Measurements from ENCODE around the gene RPE65. TPM values are rescaled to one million over a fixed set of nuclear protein-coding genes. Genes with fewer than 3 reads are reported as not detected.
A peak's percentile ranks its signal among the peaks of the same experiment; 100 is the strongest.

RPE65 gene
- total and polyA plus RNA-seq, 2 of the 8 experiments (the other 6 are each of a cell fraction or from before 2014, with no cell fraction given), result not detected

- Histone ChIP-seq H3K4ac (replicated peaks; ENCODE audit: insufficient read length, low read depth, low read length) (no peak overlapping the region), H4K5ac (ENCODE audit: insufficient read length, low read depth, low read length) (no peak overlapping the region), H3K79me1 (ENCODE audit: low read depth, low read length) (no peaks in the 10 kb centered on the region), H2AFZ (ENCODE audit: low read length) (no peak overlapping the region), H3K27ac (ENCODE audit: low read depth, low read length) (no peak overlapping the region), H2BK12ac (ENCODE audit: low read depth, low read length) (no peak overlapping the region), H2BK5ac (ENCODE audit: low read depth, low read length) (no peak overlapping the region), H4K8ac (ENCODE audit: extremely low read depth, insufficient read depth, low read length) (no peak overlapping the region), H3K14ac (ENCODE audit: insufficient read length) (no peak overlapping the region), H2BK15ac (ENCODE audit: low read length) (no peak overlapping the region), H3K27me3 (replicated peaks in 1 of 4; ENCODE audit: control insufficient read depth in 3 of 4, extremely low read depth in 1 of 4, insufficient read depth in 3 of 4, low read length in 3 of 4) (no peaks in the 10 kb centered on the region), H3K4me3 (ENCODE audit: extremely low read depth in 1 of 4, insufficient read depth in 2 of 4, low read depth in 3 of 4, low read length in 4 of 4) (no peak overlapping the region), H3K9ac (replicated peaks in 1 of 4; ENCODE audit: extremely low read depth in 1 of 4, low read depth in 3 of 4, low read length in 3 of 4) (no peak overlapping the region), H3K23ac (ENCODE audit: insufficient read length) (no peak overlapping the region), H3K56ac (replicated peaks; ENCODE audit: insufficient read length, low read depth, low read length) (no peak overlapping the region), H2AK5ac (ENCODE audit: low read depth, low read length) (no peak overlapping the region), H3K79me2 (ENCODE audit: control insufficient read depth in 1 of 2, insufficient read depth in 2 of 2, low read length in 2 of 2) (no peaks in the 10 kb centered on the region), H3K4me1 (replicated peaks in 1 of 4; ENCODE audit: control insufficient read depth in 3 of 4, insufficient read depth in 4 of 4, low read length in 3 of 4) (no peaks in the 10 kb centered on the region), H2BK20ac (ENCODE audit: low read length) (no peak overlapping the region), H3K36me3 (ENCODE audit: control insufficient read depth in 2 of 4, insufficient read depth in 4 of 4, low read length in 3 of 4) (no peaks in the 10 kb centered on the region), H3K18ac (ENCODE audit: extremely low read depth, low read length) (no peak overlapping the region), H3K9me3 (ENCODE audit: insufficient read depth in 2 of 2, low read depth in 1 of 2, low read length in 1 of 2) (peaks cover 0 to 3% of the 10 kb centered on the region in 2 experiments; a peak in 1 of 4 replicates), H4K91ac (replicated peaks; ENCODE audit: insufficient read length, low read length) (no peak overlapping the region), H3K23me2 (ENCODE audit: low read depth, low read length) (no peaks in the 10 kb centered on the region), H2BK120ac (replicated peaks; ENCODE audit: low read depth, low read length) (no peak overlapping the region), H4K20me1 (replicated peaks in 1 of 2; ENCODE audit: control insufficient read depth in 1 of 2, insufficient read depth in 2 of 2, low read length in 2 of 2) (no peaks in the 10 kb centered on the region), H3K4me2 (ENCODE audit: insufficient read depth in 1 of 2, low read depth in 2 of 2, low read length in 2 of 2) (no peak overlapping the region)
- ChIA-PET CTCF (ENCODE audit: partially characterized antibody) (no interaction called here), POLR2A (ENCODE audit: partially characterized antibody) (no interaction called here)
- DNase-seq (ENCODE audit: low read depth in 1 of 2, low spot score in 2 of 2), result peak in 1 of 2 experiments; percentile 10
- no peak for TF ChIP-seq TAF1 (IDR thresholded peaks at IDR 0.05; ENCODE audit: low read depth, low read length)
- TF ChIP-seq MAX (IDR thresholded peaks at IDR 0.05), result no peak
- no peak for TF ChIP-seq TCF12 (IDR thresholded peaks at IDR 0.05; ENCODE audit: low read depth, low read length)
- WGBS, 2 experiments (ENCODE audit: extremely low coverage in 1 of 2, insufficient coverage in 1 of 2, insufficient read length in 1 of 2, insufficient replicate concordance in 2 of 2, low coverage in 1 of 2, low lambda C conversion rate in 2 of 2, missing lambda C conversion rate in 1 of 2), result 87% methylated on average over 2 of the region's 2 CpGs; no CpG with 5 or more reads in 1 of the 2 experiments
- FAIRE-seq, result no peak
Measured at GRCh38 chr1:68384321-68384813, 65.4 kb downstream of the RPE65 start.

Data from H1 (cell line).